IPS DF 6.9 (cell line): ENCODE results near the gene APBB2.
"Not testable (repeated sequence)": the region's sequence is repeated elsewhere in the genome, so short reads cannot be mapped to it uniquely, and the experiment has no call there.

Source experiments
- DNase-seq: peaks from one replicate; pipeline ENCODE4 v3.0.0-alpha.2; 2013; ENCODE audit warnings: low read depth, low spot score
- H3K27ac ChIP-seq: one replicate; pipeline ENCODE4 v1.5.1; 2013; ENCODE audit warnings: low read length, control low read depth
- H3K27me3 ChIP-seq: 2 replicates; pipeline ENCODE4 v1.6.1; 2013; ENCODE audit warnings: mild to moderate bottlenecking, low read length; ENCODE audit not compliant: control insufficient read depth, insufficient read depth
- H3K36me3 ChIP-seq: 2 replicates; pipeline ENCODE4 v1.6.1; 2013; ENCODE audit warnings: low read length; ENCODE audit not compliant: control insufficient read depth, insufficient read depth
- H3K4me1 ChIP-seq: 2 replicates; pipeline ENCODE4 v1.6.1; 2013; ENCODE audit warnings: low read length; ENCODE audit not compliant: control insufficient read depth, insufficient read depth
- H3K4me3 ChIP-seq: 2 replicates; pipeline ENCODE4 v1.5.1; 2013; ENCODE audit warnings: mild to moderate bottlenecking, low read length
- H3K9me3 ChIP-seq: 2 replicates; pipeline ENCODE4 v1.6.1; 2013; ENCODE audit warnings: low read length, inconsistent platforms; ENCODE audit not compliant: control insufficient read depth, insufficient read depth
- WGBS: extraction: QIAGEN DNeasy Blood & Tissue Kit; methylation state at CpG from one replicate; pipeline ENCODE4 v1.1.7; 2013; ENCODE audit warnings: mixed read lengths, missing lambda C conversion rate; ENCODE audit not compliant: insufficient read length, insufficient coverage; 5-methylcytosine and 5-hydroxymethylcytosine counted together

Gene APBB2

GRCh38 chr4:40826821-40827220 lies 387.5 kb downstream of the APBB2 start:
- Histone ChIP-seq H3K27me3 (no peaks in the 10 kb centered on the region), H3K4me1 (no peaks in the 10 kb centered on the region), H3K27ac (no peak overlapping the region), H3K4me3 (no peak overlapping the region), H3K9me3 (no peaks in the 10 kb centered on the region), H3K36me3 (peaks cover 18% of the 10 kb centered on the region)
- WGBS, result no CpG with 5 or more reads among the region's 5 CpGs
- no peak for DNase-seq

- H3K4me3 ChIP-seq, result no peak overlapping the region
- no peak overlapping the region for H3K27ac ChIP-seq
- H3K9me3 ChIP-seq, result no peaks in the 10 kb centered on the region
- peaks cover 23% of the 10 kb centered on the region for H3K36me3 ChIP-seq
- H3K4me1 ChIP-seq, result no peaks in the 10 kb centered on the region
- WGBS, result no CpG with 5 or more reads among the region's 19 CpGs
- no peak for DNase-seq
- no peaks in the 10 kb centered on the region for H3K27me3 ChIP-seq
Measured at GRCh38 chr4:40825014-40825838, 389.1 kb downstream of the APBB2 start.

- Histone ChIP-seq H3K27me3 (no peaks in the 10 kb centered on the region), H3K9me3 (no peaks in the 10 kb centered on the region), H3K27ac (no peak overlapping the region), H3K4me3 (no peak overlapping the region), H3K36me3 (peaks cover 18% of the 10 kb centered on the region), H3K4me1 (no peaks in the 10 kb centered on the region)
- no CpG with 5 or more reads among the region's 8 CpGs for WGBS
- no peak for DNase-seq
Measured at GRCh38 chr4:40822420-40823166, 391.7 kb downstream of the APBB2 start.

GRCh38 chr4:40820101-40820500 lies 394.2 kb downstream of the APBB2 start:
- no CpG with 5 or more reads among the region's 11 CpGs for WGBS
- no peaks in the 10 kb centered on the region for H3K9me3 ChIP-seq
- no peak for DNase-seq
- peaks cover 15% of the 10 kb centered on the region for H3K36me3 ChIP-seq
- no peaks in the 10 kb centered on the region for H3K27me3 ChIP-seq
- H3K4me1 ChIP-seq, result no peaks in the 10 kb centered on the region
- H3K4me3 ChIP-seq, result no peak overlapping the region
- H3K27ac ChIP-seq, result no peak overlapping the region

- H3K27me3 ChIP-seq, DNase-seq, H3K4me1 ChIP-seq, H3K4me3 ChIP-seq, H3K9me3 ChIP-seq, H3K27ac ChIP-seq: not testable (repeated sequence)
- WGBS, result no CpG with 5 or more reads among the region's 6 CpGs
- peaks cover 19% of the 10 kb centered on the region for H3K36me3 ChIP-seq
Measured at GRCh38 chr4:40817157-40817556, 397.2 kb downstream of the APBB2 start.

- no peak overlapping the region for H3K4me3 ChIP-seq
- no peaks in the 10 kb centered on the region for H3K9me3 ChIP-seq
- no peaks in the 10 kb centered on the region for H3K4me1 ChIP-seq
- WGBS, result no CpG with 5 or more reads among the region's 2 CpGs
- no peaks in the 10 kb centered on the region for H3K27me3 ChIP-seq
- H3K27ac ChIP-seq, result no peak overlapping the region
- peaks cover 7% of the 10 kb centered on the region; the same call in 1 of the 2 replicates for H3K36me3 ChIP-seq
- no peak for DNase-seq
Measured at GRCh38 chr4:40812856-40813255, 401.5 kb downstream of the APBB2 start.

- no peak for DNase-seq
- no peaks in the 10 kb centered on the region for H3K9me3 ChIP-seq
- no peak overlapping the region for H3K4me3 ChIP-seq
- no peaks in the 10 kb centered on the region for H3K27me3 ChIP-seq
- peaks cover 7% of the 10 kb centered on the region; the same call in 1 of the 2 replicates for H3K36me3 ChIP-seq
- no peaks in the 10 kb centered on the region for H3K4me1 ChIP-seq
- H3K27ac ChIP-seq, result no peak overlapping the region
- WGBS, result no CpG with 5 or more reads among the region's 8 CpGs
Measured at GRCh38 chr4:40812386-40812785, 402.0 kb downstream of the APBB2 start.

GRCh38 chr4:40811956-40812355 lies 402.4 kb downstream of the APBB2 start:
- Histone ChIP-seq H3K27me3 (no peaks in the 10 kb centered on the region), H3K4me1 (no peaks in the 10 kb centered on the region), H3K27ac (no peak overlapping the region), H3K36me3 (peaks cover 7% of the 10 kb centered on the region; the same call in 1 of the 2 replicates), H3K9me3 (no peaks in the 10 kb centered on the region), H3K4me3 (no peak overlapping the region)
- no peak for DNase-seq
- no CpG with 5 or more reads among the region's 7 CpGs for WGBS

GRCh38 chr4:40808926-40809457 lies 405.4 kb downstream of the APBB2 start:
- no peaks in the 10 kb centered on the region for H3K27me3 ChIP-seq
- DNase-seq, result no peak
- no peaks in the 10 kb centered on the region for H3K9me3 ChIP-seq
- H3K4me1 ChIP-seq, result no peaks in the 10 kb centered on the region
- no peak overlapping the region for H3K27ac ChIP-seq
- H3K36me3 ChIP-seq, result peaks cover 2% of the 10 kb centered on the region; the same call in 1 of the 2 replicates
- no peak overlapping the region for H3K4me3 ChIP-seq
- WGBS, result no CpG with 5 or more reads among the region's 8 CpGs

- WGBS, result no CpG with 5 or more reads among the region's 2 CpGs
- no peaks in the 10 kb centered on the region for H3K27me3 ChIP-seq
- no peaks in the 10 kb centered on the region for H3K4me1 ChIP-seq
- H3K36me3 ChIP-seq, result no peaks in the 10 kb centered on the region
- no peaks in the 10 kb centered on the region for H3K9me3 ChIP-seq
- no peak for DNase-seq
- H3K4me3 ChIP-seq, result no peak overlapping the region
- H3K27ac ChIP-seq, result no peak overlapping the region
Measured at GRCh38 chr4:40804598-40804997, 409.7 kb downstream of the APBB2 start.
